NCI-H1092 treated with DMSO at 0.1 percent for 48 hours (cell line): ENCODE data around the gene SRI.

ENCODE experiments used
- DNase-seq: peaks from one replicate; lab custom pipeline; 2025; lab: John Stamatoyannopoulos, UW

The SRI gene

GRCh38 chr7:88224601-88225275 lies 4.9 kb upstream of the SRI start:
- DNase-seq, result no peak

GRCh38 chr7:88223265-88223664 lies 3.4 kb upstream of the SRI start:
- DNase-seq, result no peak

- peak; percentile 64 for DNase-seq
Measured at GRCh38 chr7:88218836-88219605, 817 bp downstream of the SRI start.

GRCh38 chr7:88218429-88218745 lies 1.5 kb downstream of the SRI start:
- no peak for DNase-seq

- DNase-seq, result no peak
Measured at GRCh38 chr7:88217675-88218428, 2.0 kb downstream of the SRI start.

- DNase-seq, result no peak
Measured at GRCh38 chr7:88216276-88216675, 3.6 kb downstream of the SRI start.

GRCh38 chr7:88215295-88215694 lies 4.5 kb downstream of the SRI start:
- DNase-seq, result no peak

GRCh38 chr7:88214456-88214855 lies 5.4 kb downstream of the SRI start:
- DNase-seq, result no peak

- no peak for DNase-seq
Measured at GRCh38 chr7:88212918-88213317, 6.9 kb downstream of the SRI start.

- DNase-seq, result no peak
Measured at GRCh38 chr7:88208521-88208920, 11.3 kb downstream of the SRI start.

GRCh38 chr7:88206254-88206653 lies 13.6 kb downstream of the SRI start:
- no peak for DNase-seq

- no peak for DNase-seq
Measured at GRCh38 chr7:88205179-88205578, 14.7 kb downstream of the SRI start.

- DNase-seq, result no peak
Measured at GRCh38 chr7:88204525-88205110, 15.2 kb downstream of the SRI start.

GRCh38 chr7:88203401-88203800 lies 16.4 kb downstream of the SRI start:
- no peak for DNase-seq

GRCh38 chr7:88202799-88203198 lies 17.0 kb downstream of the SRI start:
- DNase-seq, result no peak

- DNase-seq, result no peak
Measured at GRCh38 chr7:88202278-88202677, 17.6 kb downstream of the SRI start.

- DNase-seq, result peak; percentile 62
Measured at GRCh38 chr7:88201305-88201704, 18.5 kb downstream of the SRI start.

GRCh38 chr7:88200789-88201188 lies 19.0 kb downstream of the SRI start:
- DNase-seq, result peak; percentile 93

GRCh38 chr7:88200261-88200660 lies 19.6 kb downstream of the SRI start:
- peak; percentile 65 for DNase-seq

- DNase-seq, result no peak
Measured at GRCh38 chr7:88191911-88192310, 27.9 kb downstream of the SRI start.

- DNase-seq, result no peak
Measured at GRCh38 chr7:88185650-88186049, 34.2 kb downstream of the SRI start.

GRCh38 chr7:88184848-88185304 lies 35.0 kb downstream of the SRI start:
- DNase-seq, result no peak

GRCh38 chr7:88183051-88183450 lies 36.8 kb downstream of the SRI start:
- no peak for DNase-seq
